SKM-1 (cell line): Measurements from ENCODE around the gene TMEM121B.

Source experiments
- DNase-seq: peaks from one replicate; lab custom pipeline; 2025; ENCODE audit not compliant: unreplicated experiment; lab: John Stamatoyannopoulos, UW

The TMEM121B gene

GRCh38 chr22:17110791-17111550 lies 10.2 kb downstream of the TMEM121B start:
- no peak for DNase-seq

DNA sequence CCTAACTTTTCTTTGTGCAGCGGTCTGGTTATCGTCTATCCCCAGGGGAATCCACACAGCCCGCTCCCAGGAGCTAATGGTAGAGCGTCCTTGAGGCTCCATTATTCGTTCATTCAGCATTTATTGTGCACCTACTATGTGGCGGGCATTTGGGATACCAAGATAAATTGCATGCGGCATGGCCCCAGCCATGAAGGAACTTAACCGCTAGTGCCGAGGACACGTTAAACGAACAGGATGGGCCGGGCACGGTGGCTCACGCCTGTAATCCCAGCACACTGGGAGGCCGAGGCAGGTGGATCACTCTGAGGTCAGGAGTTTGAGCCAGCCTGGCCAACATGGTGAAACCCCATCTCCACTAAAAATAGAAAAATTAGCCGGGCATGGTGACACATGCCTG lies 11.2 kb downstream of the TMEM121B start:
- DNase-seq = no peak

- DNase-seq = no peak
Measured at GRCh38 chr22:17109113-17109865, 11.9 kb downstream of the TMEM121B start.

DNA sequence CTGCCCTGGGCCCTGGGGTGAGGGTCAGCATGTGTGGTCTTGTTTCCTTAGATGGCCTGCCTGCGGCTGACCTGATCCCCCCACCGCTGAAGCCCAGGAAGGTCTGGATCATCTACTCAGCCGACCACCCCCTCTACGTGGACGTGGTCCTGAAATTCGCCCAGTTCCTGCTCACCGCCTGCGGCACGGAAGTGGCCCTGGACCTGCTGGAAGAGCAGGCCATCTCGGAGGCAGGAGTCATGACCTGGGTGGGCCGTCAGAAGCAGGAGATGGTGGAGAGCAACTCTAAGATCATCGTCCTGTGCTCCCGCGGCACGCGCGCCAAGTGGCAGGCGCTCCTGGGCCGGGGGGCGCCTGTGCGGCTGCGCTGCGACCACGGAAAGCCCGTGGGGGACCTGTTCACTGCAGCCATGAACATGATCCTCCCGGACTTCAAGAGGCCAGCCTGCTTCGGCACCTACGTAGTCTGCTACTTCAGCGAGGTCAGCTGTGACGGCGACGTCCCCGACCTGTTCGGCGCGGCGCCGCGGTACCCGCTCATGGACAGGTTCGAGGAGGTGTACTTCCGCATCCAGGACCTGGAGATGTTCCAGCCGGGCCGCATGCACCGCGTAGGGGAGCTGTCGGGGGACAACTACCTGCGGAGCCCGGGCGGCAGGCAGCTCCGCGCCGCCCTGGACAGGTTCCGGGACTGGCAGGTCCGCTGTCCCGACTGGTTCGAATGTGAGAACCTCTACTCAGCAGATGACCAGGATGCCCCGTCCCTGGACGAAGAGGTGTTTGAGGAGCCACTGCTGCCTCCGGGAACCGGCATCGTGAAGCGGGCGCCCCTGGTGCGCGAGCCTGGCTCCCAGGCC lies 12.7 kb downstream of the TMEM121B start:
- DNase-seq = no peak

DNA sequence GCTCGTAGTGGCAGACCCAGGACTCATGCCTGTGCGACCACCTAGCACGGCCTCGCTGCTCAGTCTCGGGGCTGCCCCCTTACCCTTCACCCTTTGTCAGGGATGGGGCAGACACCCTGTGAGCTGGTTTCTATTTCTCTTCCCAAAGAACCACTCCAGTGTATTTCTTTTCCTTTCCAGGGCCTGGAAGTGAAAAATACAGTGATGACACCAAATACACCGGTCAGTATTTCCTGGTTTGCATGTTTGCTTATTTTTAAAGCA lies 13.7 kb downstream of the TMEM121B start:
- DNase-seq = no peak

GRCh38 chr22:17106785-17107546 lies 14.2 kb downstream of the TMEM121B start:
- DNase-seq = peak; percentile 97

GRCh38 chr22:17106161-17106784 lies 14.9 kb downstream of the TMEM121B start:
- DNase-seq = peak; percentile 67

GRCh38 chr22:17105143-17106129 lies 15.7 kb downstream of the TMEM121B start:
- DNase-seq = no peak

DNA sequence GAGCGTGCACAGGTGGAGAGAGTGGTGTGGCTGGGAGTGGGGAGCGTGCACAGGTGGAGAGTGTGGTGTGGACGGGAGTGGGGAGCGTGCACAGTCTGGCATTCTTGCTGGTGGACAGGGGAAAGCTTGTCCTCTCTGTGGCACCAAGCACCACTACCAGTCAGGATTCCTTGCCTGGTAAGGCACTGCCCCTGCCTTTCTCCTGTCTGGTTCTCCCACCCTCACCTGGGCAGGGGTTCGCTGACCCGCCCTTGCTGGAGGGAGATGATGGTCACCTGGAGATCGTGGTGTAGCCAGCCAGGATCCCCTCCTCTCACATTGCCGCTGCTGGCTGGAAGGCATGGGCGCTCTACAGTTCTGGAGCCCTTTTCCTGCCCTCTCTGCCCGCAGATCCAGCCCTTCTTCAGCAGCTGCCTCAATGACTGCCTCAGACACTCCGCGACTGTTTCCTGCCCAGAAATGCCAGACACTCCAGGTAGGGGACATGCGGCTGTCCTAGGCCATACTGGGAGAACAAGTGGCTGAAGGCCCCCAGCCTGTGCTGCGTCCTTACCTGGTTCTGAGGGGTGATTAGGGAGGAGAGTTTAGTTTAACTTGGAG lies 16.7 kb downstream of the TMEM121B start:
- DNase-seq = no peak

DNA sequence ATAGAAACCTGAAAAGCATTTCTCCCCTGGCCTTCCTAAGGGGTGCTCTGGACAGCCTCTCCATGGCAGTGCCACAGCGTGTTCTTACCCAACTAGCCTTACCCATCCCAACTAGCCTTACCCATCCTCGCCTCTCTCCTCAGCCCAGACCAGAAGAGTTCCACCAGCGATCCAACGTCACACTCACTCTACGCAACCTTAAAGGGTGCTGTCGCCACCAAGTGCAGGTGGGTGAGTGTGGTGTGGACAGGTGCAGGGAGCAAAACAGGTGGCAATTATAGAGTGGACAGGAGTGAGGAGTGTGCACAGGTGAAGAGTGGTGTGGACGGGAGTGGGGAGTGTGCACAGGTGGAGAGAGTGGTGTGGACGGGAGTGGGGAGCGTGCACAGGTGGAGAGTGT lies 17.8 kb downstream of the TMEM121B start:
- no peak for DNase-seq

DNA sequence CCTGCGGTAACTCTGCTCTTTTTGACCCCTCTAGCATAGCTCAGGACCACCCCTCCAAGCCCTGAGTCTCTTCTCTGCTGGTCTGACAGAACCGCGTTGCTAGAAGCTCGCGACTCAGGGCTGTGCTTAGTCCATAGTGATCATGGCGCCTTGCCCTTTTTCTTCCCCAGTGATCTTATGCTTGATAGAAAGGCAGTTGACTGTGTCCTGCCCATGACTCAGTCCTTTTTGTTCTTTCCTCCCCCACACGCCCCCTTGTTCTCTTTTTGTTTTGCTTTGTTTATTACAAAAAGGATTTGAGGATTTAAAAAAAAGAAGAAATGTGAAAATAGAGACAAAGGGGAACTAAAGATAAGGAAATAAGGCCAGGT lies 18.9 kb downstream of the TMEM121B start:
- DNase-seq = no peak

- no peak for DNase-seq
Measured at GRCh38 chr22:17101475-17102296, 19.5 kb downstream of the TMEM121B start.

DNA sequence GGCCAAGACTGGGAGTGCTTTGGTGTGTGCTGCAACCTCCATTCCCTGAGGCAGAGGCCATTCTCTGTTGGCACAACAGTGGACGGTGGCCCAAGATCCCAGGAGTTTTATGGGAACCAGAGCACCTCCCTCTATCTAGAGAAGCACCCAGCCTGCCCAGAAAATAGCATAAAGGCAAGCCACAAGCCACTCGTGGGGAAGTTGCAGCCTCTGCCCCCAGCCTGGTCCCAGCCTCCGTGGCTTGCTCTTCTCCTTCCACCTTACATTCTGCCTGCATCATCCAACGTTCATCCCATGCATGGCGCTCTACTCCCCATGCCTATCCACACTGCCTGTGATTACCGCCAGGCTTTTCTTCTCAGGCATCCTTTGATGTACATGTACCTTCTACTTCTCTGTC lies 20.5 kb downstream of the TMEM121B start:
- no peak for DNase-seq

GRCh38 chr22:17098379-17098819 lies 22.8 kb downstream of the TMEM121B start:
- peak; percentile 97 for DNase-seq

DNA sequence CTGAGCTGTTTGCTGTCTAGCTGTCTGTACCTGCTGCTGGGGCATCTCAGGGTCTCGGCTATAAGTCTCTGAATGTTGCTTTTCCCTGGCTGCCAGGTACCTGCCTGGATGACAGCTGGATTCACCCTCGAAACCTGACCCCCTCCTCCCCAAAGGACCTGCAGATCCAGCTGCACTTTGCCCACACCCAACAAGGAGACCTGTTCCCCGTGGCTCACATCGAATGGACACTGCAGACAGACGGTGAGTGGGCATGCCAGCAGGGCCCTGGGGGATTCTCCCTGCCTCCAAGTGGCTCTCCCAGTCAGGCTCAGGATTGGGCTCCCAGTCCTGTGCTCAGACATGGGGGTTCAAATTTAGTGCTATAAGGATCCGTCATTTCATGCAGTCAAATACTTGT lies 23.5 kb downstream of the TMEM121B start:
- no peak for DNase-seq

DNA sequence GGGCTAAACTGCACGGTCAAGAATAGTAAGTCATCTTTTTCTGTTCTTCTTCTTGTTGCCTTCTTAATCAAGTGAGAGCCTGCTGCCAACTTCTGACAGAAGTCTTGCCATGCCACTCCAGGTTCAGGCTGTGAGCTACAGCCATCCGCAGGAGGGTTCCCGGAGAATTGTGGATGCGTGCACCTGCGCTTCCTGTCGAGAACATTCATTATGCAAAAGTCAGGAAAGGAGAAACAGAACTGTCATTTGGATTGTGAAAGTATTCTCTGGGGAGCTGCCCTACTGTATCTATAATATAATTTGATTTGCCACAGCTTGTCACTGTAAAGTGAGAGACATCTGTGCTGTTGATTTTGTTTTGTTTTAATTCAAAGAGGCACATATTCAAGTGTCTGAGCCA lies 24.1 kb downstream of the TMEM121B start:
- no peak for DNase-seq

DNA sequence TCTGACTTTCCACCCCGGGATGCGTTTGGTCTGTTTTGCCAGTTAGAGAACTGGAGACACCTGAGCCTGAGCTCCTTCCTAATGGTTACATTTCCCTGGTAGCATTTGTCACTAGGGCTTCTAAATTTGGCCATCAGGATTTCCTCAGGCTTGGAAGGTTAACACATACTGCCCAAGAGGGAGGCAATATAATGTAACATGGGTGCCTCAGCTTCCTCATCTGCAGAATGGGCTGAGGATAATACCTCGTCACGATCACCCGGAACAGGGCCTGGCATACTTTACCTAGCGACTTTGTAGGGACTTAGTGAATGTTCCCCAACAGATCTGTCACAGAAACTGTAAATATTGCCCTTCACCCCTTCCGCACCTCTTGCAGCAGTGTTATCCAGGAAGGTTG lies 25.1 kb downstream of the TMEM121B start:
- DNase-seq = no peak

DNA sequence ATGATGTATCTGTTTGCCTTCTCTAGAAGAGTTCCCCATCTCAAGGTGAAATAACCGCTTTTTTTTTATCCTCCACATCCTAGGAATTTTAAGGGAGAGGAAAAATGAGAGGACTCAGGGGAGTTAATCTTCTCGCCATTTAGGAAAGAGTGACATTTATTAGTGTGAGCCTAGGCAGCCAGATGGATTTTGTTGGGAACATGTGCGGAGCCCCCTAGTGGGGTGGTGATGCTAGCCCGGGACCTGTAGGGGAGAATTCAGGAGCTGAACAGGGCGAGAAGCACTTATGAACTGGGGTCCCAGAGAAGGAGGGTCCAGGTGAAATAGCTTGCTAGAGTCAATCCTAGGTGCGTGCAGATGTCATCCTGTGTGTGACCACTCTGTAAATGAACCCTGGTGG lies 25.6 kb downstream of the TMEM121B start:
- no peak for DNase-seq
